GM23338 (cell line): ENCODE results near the gene KRTAP10-9. TPM values are rescaled to one million over a fixed set of nuclear protein-coding genes. Genes with fewer than 3 reads are reported as not detected.

Experiments used
- ATAC-seq: fragments of 200-7000 bp; cut with Tn5 transposase; 3 replicates; pipeline ENCODE4 v1.9.1; 2020
- DNase-seq: peaks from one replicate; pipeline ENCODE4 v3.0.0-alpha.2; 2015; ENCODE audit warnings: low spot score
- H2AFZ ChIP-seq: fragments of 200-600 bp; sonication (generic); 2 replicates; pipeline ENCODE4 v1.8.0; 2016; ENCODE audit warnings: antibody characterized with exemption, mild to moderate bottlenecking, moderate library complexity
- H3F3A ChIP-seq: fragments of 200-600 bp; sonication (generic); replicated peaks from 2 replicates; pipeline ENCODE4 v1.8.0; 2017; ENCODE audit warnings: antibody characterized with exemption, mixed run types, low read depth
- H3K27ac ChIP-seq: fragments of 200-600 bp; sonication (generic); 2 replicates; pipeline ENCODE4 v1.6.1; 2016; ENCODE audit warnings: low read depth
- H3K27me3 ChIP-seq: fragments of 200-600 bp; sonication (generic); 2 replicates; pipeline ENCODE4 v1.8.0; 2016; ENCODE audit warnings: mild to moderate bottlenecking, mixed run types, moderate library complexity; ENCODE audit not compliant: insufficient read depth
- H3K36me3 ChIP-seq: fragments of 200-600 bp; sonication (generic); 2 replicates; pipeline ENCODE4 v1.8.0; 2016; ENCODE audit warnings: mild to moderate bottlenecking; ENCODE audit not compliant: insufficient read depth
- H3K4me1 ChIP-seq: fragments of 200-600 bp; sonication (generic); 2 replicates; pipeline ENCODE4 v1.8.0; 2016; ENCODE audit warnings: mild to moderate bottlenecking, moderate library complexity; ENCODE audit not compliant: insufficient read depth
- H3K4me2 ChIP-seq: fragments of 200-600 bp; sonication (generic); 2 replicates; pipeline ENCODE4 v1.7.1; 2017; ENCODE audit warnings: mixed run types
- H3K4me3 ChIP-seq: fragments of 200-600 bp; sonication (generic); 2 replicates; pipeline ENCODE4 v1.6.1; 2016; ENCODE audit warnings: mixed run types
- H3K79me2 ChIP-seq: fragments of 200-600 bp; sonication (generic); replicated peaks from 2 replicates; pipeline ENCODE4 v1.8.0; 2017; ENCODE audit warnings: mild to moderate bottlenecking; ENCODE audit not compliant: insufficient read depth
- H3K9me2 ChIP-seq: fragments of 200-600 bp; sonication (generic); 2 replicates; pipeline ENCODE4 v1.8.0; 2017; ENCODE audit not compliant: insufficient read depth
- H4K20me1 ChIP-seq: fragments of 200-600 bp; sonication (generic); replicated peaks from 2 replicates; pipeline ENCODE4 v1.8.0; 2017; ENCODE audit warnings: mild to moderate bottlenecking; ENCODE audit not compliant: insufficient read depth
- H3K27ac Mint-ChIP-seq: 2 replicates; pipeline ENCODE4 v1.8.0; 2020; ENCODE audit warnings: inconsistent platforms, mild to moderate bottlenecking, moderate library complexity, mixed read lengths
- H3K27me3 Mint-ChIP-seq: 3 replicates; pipeline ENCODE4 v1.8.0; 2022; ENCODE audit warnings: low read depth, mild to moderate bottlenecking, moderate library complexity, mixed read lengths, inconsistent platforms; ENCODE audit not compliant: insufficient read depth, poor library complexity
- H3K36me3 Mint-ChIP-seq: 3 replicates; pipeline ENCODE4 v1.8.0; 2021; ENCODE audit warnings: low read depth, mild to moderate bottlenecking, inconsistent platforms, moderate library complexity, mixed read lengths
- H3K4me1 Mint-ChIP-seq: 3 replicates; pipeline ENCODE4 v1.8.0; 2020; ENCODE audit warnings: mild to moderate bottlenecking, inconsistent platforms, mixed read lengths
- H3K4me3 Mint-ChIP-seq: 3 replicates; pipeline ENCODE4 v1.8.0; 2021; ENCODE audit warnings: moderate library complexity, mild to moderate bottlenecking, inconsistent platforms, mixed read lengths
- H3K9me3 Mint-ChIP-seq: 3 replicates; pipeline ENCODE4 v1.8.0; 2020; ENCODE audit warnings: moderate library complexity, mild to moderate bottlenecking, inconsistent platforms, mixed read lengths
- CREB1 ChIP-seq: fragments of 250-450 bp; sonication (Bioruptor Pico); IDR thresholded peaks from 2 replicates; pipeline ENCODE4 v1.5.0; 2020; ENCODE audit warnings: low read depth, mild to moderate bottlenecking, moderate library complexity
- EZH2 ChIP-seq: fragments of 200-600 bp; sonication (generic); IDR thresholded peaks from one replicate; pipeline ENCODE4 v1.8.0; 2017; ENCODE audit warnings: antibody characterized with exemption, mild to moderate bottlenecking, low read depth; ENCODE audit not compliant: unreplicated experiment
- EZH2phosphoT487 ChIP-seq: fragments of 200-600 bp; sonication (generic); IDR thresholded peaks from one replicate; pipeline ENCODE4 v1.8.1; 2018; ENCODE audit warnings: antibody characterized with exemption; ENCODE audit not compliant: unreplicated experiment
- JUNB ChIP-seq: IDR thresholded peaks from one replicate; pipeline ENCODE4 v1.6.1; 2016; ENCODE audit warnings: antibody characterized with exemption; ENCODE audit not compliant: unreplicated experiment
- NANOG ChIP-seq: IDR thresholded peaks from 2 replicates; pipeline ENCODE4 v1.6.1; 2016; ENCODE audit warnings: antibody characterized with exemption, borderline replicate concordance
- POLR2AphosphoS5 ChIP-seq: IDR thresholded peaks from 2 replicates; pipeline ENCODE4 v1.6.1; 2016; ENCODE audit warnings: antibody characterized with exemption, low read depth
- REST ChIP-seq: IDR thresholded peaks from one replicate; pipeline ENCODE4 v1.6.1; 2018; ENCODE audit warnings: antibody characterized with exemption; ENCODE audit not compliant: unreplicated experiment
- STAT1 ChIP-seq: IDR thresholded peaks from one replicate; pipeline ENCODE4 v1.6.1; 2016; ENCODE audit warnings: antibody characterized with exemption; ENCODE audit not compliant: unreplicated experiment
- ZNF114 ChIP-seq: fragments of 250-450 bp; sonication (Bioruptor Pico); IDR thresholded peaks from 2 replicates; pipeline ENCODE4 v1.5.0; 2020; ENCODE audit warnings: mild to moderate bottlenecking, moderate library complexity
- ZNF331 ChIP-seq: fragments of 250-450 bp; sonication (Bioruptor Pico); IDR thresholded peaks from 2 replicates; pipeline ENCODE4 v1.5.0; 2020; ENCODE audit warnings: low read depth, mild to moderate bottlenecking, moderate library complexity
- ZNF462 ChIP-seq: fragments of 250-450 bp; sonication (Bioruptor Pico); IDR thresholded peaks from 2 replicates; pipeline ENCODE4 v1.5.0; 2020; ENCODE audit warnings: mild to moderate bottlenecking, moderate library complexity
- polyA plus RNA-seq: library from polyadenylated mRNA; unstranded; fragments of >200 nt; fragmentation: Nextera tagmentation; extraction: Ambion mirVana; gene quantifications from 2 replicates; pipeline ENCODE4 v1.2.1, GENCODE V29; 2016
- total RNA-seq: library from RNA; depleted of rRNA; stranded (reverse); fragments of >200 nt; shearing (Covaris generic); gene quantifications from 2 replicates; pipeline ENCODE4 v1.2.3, GENCODE V29; 2014
- TF ChIP-seq, protein P1 (sequence below): IDR thresholded peaks from 2 replicates; pipeline ENCODE4 v1.6.1; 2016; ENCODE audit warnings: antibody characterized with exemption
- TF ChIP-seq, protein P2 (sequence below), 2 experiments: fragments of 200-600 bp in 1 of 2; sonication (generic) in 1 of 2; conservative IDR thresholded peaks; 2 replicates each; pipeline versions ENCODE4 v1.5.1 to v1.6.1; 2016 to 2017; ENCODE audit warnings: antibody characterized with exemption in 2 of 2, low read depth in 2 of 2, mild to moderate bottlenecking in 2 of 2, moderate library complexity in 1 of 2

The KRTAP10-9 gene
- total and polyA plus RNA-seq, 2 experiments from 2014 or later = not detected

DNA sequence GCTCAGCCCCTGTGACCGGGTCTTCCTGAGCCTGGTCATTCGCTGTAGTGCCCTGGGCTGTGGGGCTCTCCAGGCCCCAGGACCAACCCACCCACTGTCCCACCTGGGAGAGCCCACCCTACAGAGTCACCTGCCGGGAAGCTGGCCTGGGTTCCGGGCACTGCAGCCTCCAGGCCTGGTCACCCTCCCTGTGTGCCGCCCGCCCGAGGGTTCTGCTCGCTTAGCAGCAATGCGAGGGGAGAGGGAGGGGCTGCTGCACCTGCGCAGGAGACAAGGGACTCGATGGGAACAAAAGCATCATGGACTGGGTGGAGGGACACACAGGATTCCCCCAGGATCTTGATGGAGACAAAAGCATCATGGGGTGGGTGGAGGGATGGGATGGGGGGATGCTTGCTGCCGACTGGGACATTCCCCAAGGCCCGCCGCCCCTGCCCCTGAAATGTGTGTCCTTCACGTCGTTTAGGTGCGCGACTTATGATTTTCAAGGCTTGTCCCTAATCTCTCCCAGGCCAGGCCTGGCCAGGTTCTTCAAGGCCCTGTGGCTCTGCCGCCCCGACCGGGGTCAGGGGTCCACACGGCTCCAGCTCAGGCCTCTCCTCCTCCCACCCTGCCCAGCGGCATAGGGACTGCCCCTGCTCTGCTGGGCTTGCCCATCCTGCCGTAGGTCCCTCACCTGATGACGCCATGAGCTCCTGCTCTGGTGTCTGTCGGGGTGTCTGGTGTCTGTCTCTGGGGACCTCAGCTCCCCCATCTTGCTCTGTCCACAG is 13.3 kb upstream of the KRTAP10-9 start:
- Histone ChIP-seq H3K79me2 (no peaks in the 10 kb centered on the region), H3K27me3 (no peaks in the 10 kb centered on the region), H2AFZ (no peak overlapping the region), H3K4me2 (no peak overlapping the region), H3K27ac (no peak overlapping the region), H3K4me3 (no peak overlapping the region), H3K4me1 (no peaks in the 10 kb centered on the region), H3F3A (no peaks in the 10 kb centered on the region), H4K20me1 (no peaks in the 10 kb centered on the region), H3K36me3 (0 out of 2 replicates have a peak, but pooled peaks cover 4% of the 10 kb centered on the region), H3K9me2 (no peaks in the 10 kb centered on the region)
- Mint-ChIP-seq H3K4me1 (peaks cover 19% of the 10 kb centered on the region), H3K27ac (no peak overlapping the region; the same call in 1 of the 2 replicates), H3K36me3 (peaks cover 20% of the 10 kb centered on the region), H3K27me3 (peaks cover 8% of the 10 kb centered on the region), H3K9me3 (peaks cover 43% of the 10 kb centered on the region), H3K4me3 (no peak overlapping the region)
- no peak for ATAC-seq
- no peak for DNase-seq
- TF ChIP-seq, protein P1, sequence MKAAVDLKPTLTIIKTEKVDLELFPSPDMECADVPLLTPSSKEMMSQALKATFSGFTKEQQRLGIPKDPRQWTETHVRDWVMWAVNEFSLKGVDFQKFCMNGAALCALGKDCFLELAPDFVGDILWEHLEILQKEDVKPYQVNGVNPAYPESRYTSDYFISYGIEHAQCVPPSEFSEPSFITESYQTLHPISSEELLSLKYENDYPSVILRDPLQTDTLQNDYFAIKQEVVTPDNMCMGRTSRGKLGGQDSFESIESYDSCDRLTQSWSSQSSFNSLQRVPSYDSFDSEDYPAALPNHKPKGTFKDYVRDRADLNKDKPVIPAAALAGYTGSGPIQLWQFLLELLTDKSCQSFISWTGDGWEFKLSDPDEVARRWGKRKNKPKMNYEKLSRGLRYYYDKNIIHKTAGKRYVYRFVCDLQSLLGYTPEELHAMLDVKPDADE = no peak
- no peak for TF ChIP-seq EZH2
- no peak for TF ChIP-seq JUNB
- no peak for TF ChIP-seq ZNF462
- TF ChIP-seq, protein P2, sequence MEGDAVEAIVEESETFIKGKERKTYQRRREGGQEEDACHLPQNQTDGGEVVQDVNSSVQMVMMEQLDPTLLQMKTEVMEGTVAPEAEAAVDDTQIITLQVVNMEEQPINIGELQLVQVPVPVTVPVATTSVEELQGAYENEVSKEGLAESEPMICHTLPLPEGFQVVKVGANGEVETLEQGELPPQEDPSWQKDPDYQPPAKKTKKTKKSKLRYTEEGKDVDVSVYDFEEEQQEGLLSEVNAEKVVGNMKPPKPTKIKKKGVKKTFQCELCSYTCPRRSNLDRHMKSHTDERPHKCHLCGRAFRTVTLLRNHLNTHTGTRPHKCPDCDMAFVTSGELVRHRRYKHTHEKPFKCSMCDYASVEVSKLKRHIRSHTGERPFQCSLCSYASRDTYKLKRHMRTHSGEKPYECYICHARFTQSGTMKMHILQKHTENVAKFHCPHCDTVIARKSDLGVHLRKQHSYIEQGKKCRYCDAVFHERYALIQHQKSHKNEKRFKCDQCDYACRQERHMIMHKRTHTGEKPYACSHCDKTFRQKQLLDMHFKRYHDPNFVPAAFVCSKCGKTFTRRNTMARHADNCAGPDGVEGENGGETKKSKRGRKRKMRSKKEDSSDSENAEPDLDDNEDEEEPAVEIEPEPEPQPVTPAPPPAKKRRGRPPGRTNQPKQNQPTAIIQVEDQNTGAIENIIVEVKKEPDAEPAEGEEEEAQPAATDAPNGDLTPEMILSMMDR (conservative IDR thresholded peaks at IDR 0.05; ENCODE audit: low read depth in 2 of 2) = no peak
- TF ChIP-seq CREB1 (CRISPR knock-in tag) = no peak
- no peak for TF ChIP-seq REST
- no peak for TF ChIP-seq ZNF331 (CRISPR knock-in tag)
- TF ChIP-seq NANOG = no peak
- TF ChIP-seq EZH2phosphoT487 = no peak
- no peak for TF ChIP-seq ZNF114 (CRISPR knock-in tag)
- no peak for TF ChIP-seq POLR2AphosphoS5
- no peak for TF ChIP-seq STAT1
